HepG2 (cell line): ENCODE measurements around the gene THBS4. TPM values are rescaled to one million over a fixed set of nuclear protein-coding genes. Genes with fewer than 3 reads are reported as not detected.

Source experiments
- ATAC-seq: fragments of 200-7000 bp; cut with Tn5 transposase; 3 replicates; pipeline ENCODE4 v1.9.1; 2020; ENCODE audit warnings: mild to moderate bottlenecking, moderate library complexity
- BruUV-seq: library from RNA; stranded (reverse); fragments of 400-500 nt; replicated peaks from 2 replicates; lab custom pipeline; 2021; lab: Mats Ljungman, UMichigan
- CTCF ChIA-PET: fragments of 300-600 bp; formaldehyde crosslinking; extraction: SDS; loops from one replicate; lab custom pipeline; 2021; ENCODE audit warnings: low total read pairs, inconsistent platforms, low intra/inter-chr PET ratio; lab: Yijun Ruan, JAX
- POLR2A ChIA-PET: fragments of 350-600 bp; sonication (Branson Sonifier 250); formaldehyde crosslinking; loops from one replicate; lab custom pipeline; 2020; ENCODE audit warnings: antibody characterized with exemption, inconsistent platforms; lab: Yijun Ruan, JAX
- DNase-seq: peaks from one replicate; pipeline ENCODE4 v3.0.0-alpha.2; 2015; ENCODE audit warnings: low spot score
- FAIRE-seq: peaks from 3 replicates; lab custom pipeline; 2011; peaks lifted over from hg19 to GRCh38; lab: Jason Lieb, UNC
- H2AFZ ChIP-seq: one replicate; pipeline ENCODE4 v1.6.1; 2011; ENCODE audit warnings: low read length, inconsistent platforms
- H3K27ac ChIP-seq: fragments of 300-600 bp; 3 replicates; pipeline ENCODE4 v1.8.0; 2011; ENCODE audit warnings: mixed run types, mild to moderate bottlenecking, mixed read lengths, low read length, inconsistent platforms; ENCODE audit not compliant: insufficient read depth; ENCODE audit errors: extremely low read length
- H3K27me3 ChIP-seq, 2 experiments: fragments of 200-600 bp in 1 of 2; 2 replicates in 1 of 2; 3 replicates in 1 of 2; pipeline versions ENCODE4 v1.6.0 to v1.8.0; 2011; ENCODE audit warnings: low read length in 2 of 2, mild to moderate bottlenecking in 2 of 2, moderate library complexity in 2 of 2, inconsistent platforms in 1 of 2; ENCODE audit not compliant: insufficient read depth in 2 of 2, control insufficient read depth in 1 of 2
- H3K36me3 ChIP-seq, 2 experiments: fragments of 200-600 bp in 1 of 2; replicated peaks in 1 of 2; 2 replicates in 1 of 2; 3 replicates in 1 of 2; pipeline versions ENCODE4 v1.5.1 to v1.8.0; 2011; ENCODE audit warnings: low read length in 2 of 2, inconsistent platforms in 1 of 2; ENCODE audit not compliant: insufficient read depth in 2 of 2, control insufficient read depth in 1 of 2
- H3K4me1 ChIP-seq: 2 replicates; pipeline ENCODE4 v1.5.1; 2012; ENCODE audit warnings: low read length, inconsistent platforms; ENCODE audit not compliant: insufficient read depth
- H3K4me2 ChIP-seq: 2 replicates; pipeline ENCODE4 v1.6.0; 2011; ENCODE audit warnings: low read depth, low read length, inconsistent platforms
- H3K4me3 ChIP-seq, 3 experiments: fragments of 200-600 bp in 1 of 3; sonication (generic), shearing (Covaris generic) in 1 of 3; replicated peaks in 1 of 3; 2 replicates each; pipeline ENCODE4 v1.5.1; 2011 to 2016; ENCODE audit warnings: low read length in 3 of 3, inconsistent platforms in 2 of 3, low read depth in 2 of 3, mild to moderate bottlenecking in 2 of 3, control low read depth in 1 of 3, mixed read lengths in 1 of 3; ENCODE audit not compliant: insufficient read depth in 1 of 3
- H3K79me2 ChIP-seq: one replicate; pipeline ENCODE4 v1.6.1; 2011; ENCODE audit warnings: low read length, inconsistent platforms; ENCODE audit not compliant: insufficient read depth
- H3K9ac ChIP-seq: 2 replicates; pipeline ENCODE4 v1.6.0; 2011; ENCODE audit warnings: mild to moderate bottlenecking, low read depth, low read length, inconsistent platforms; ENCODE audit not compliant: insufficient read depth
- H3K9me3 ChIP-seq: 2 replicates; pipeline ENCODE4 v1.5.1; 2012; ENCODE audit warnings: mild to moderate bottlenecking, low read length
- H4K20me1 ChIP-seq: 2 replicates; pipeline ENCODE4 v1.6.0; 2011; ENCODE audit warnings: inconsistent platforms, mild to moderate bottlenecking, low read length, moderate library complexity; ENCODE audit not compliant: insufficient read depth
- ATAD3A ChIP-seq: sonication (generic); formaldehyde crosslinking; IDR thresholded peaks from 2 replicates; pipeline ENCODE4 v1.4.0; 2020; ENCODE audit warnings: missing genetic modification reagents
- CAMTA2 ChIP-seq: sonication (generic); formaldehyde crosslinking; IDR thresholded peaks from 2 replicates; pipeline ENCODE4 v1.4.0; 2020; ENCODE audit warnings: mild to moderate bottlenecking, missing genetic modification reagents, borderline replicate concordance
- HINFP ChIP-seq: sonication (generic); formaldehyde crosslinking; IDR thresholded peaks from 2 replicates; pipeline ENCODE4 v1.4.0; 2020; ENCODE audit warnings: low read depth, mild to moderate bottlenecking, missing genetic modification reagents
- HMG20A ChIP-seq: IDR thresholded peaks from 2 replicates; pipeline ENCODE4 v1.6.1; 2016; ENCODE audit warnings: borderline replicate concordance
- KAT2B ChIP-seq: fragments of 150-350 bp; IDR thresholded peaks from 2 replicates; pipeline ENCODE4 v1.6.1; 2014; ENCODE audit warnings: low read depth, low read length, borderline replicate concordance
- SAFB2 ChIP-seq: sonication (generic); formaldehyde crosslinking; IDR thresholded peaks from 2 replicates; pipeline ENCODE4 v1.5.1; 2020; ENCODE audit warnings: missing genetic modification reagents, low read depth, mild to moderate bottlenecking, borderline replicate concordance
- ZNF18 ChIP-seq: sonication (generic); formaldehyde crosslinking; IDR thresholded peaks from 2 replicates; pipeline ENCODE4 v1.8.0; 2022; ENCODE audit warnings: mild to moderate bottlenecking, missing genetic modification reagents; ENCODE audit not compliant: insufficient replicate concordance
- ZNF263 ChIP-seq: sonication (generic); formaldehyde crosslinking; IDR thresholded peaks from 2 replicates; pipeline ENCODE4 v1.4.0; 2020; ENCODE audit warnings: missing genetic modification reagents
- ZNF496 ChIP-seq: sonication (generic); formaldehyde crosslinking; IDR thresholded peaks from 2 replicates; pipeline ENCODE4 v1.8.1; 2023; ENCODE audit warnings: mild to moderate bottlenecking, moderate library complexity, missing genetic modification reagents; ENCODE audit not compliant: insufficient replicate concordance
- ZNF558 ChIP-seq: sonication (generic); formaldehyde crosslinking; IDR thresholded peaks from 2 replicates; pipeline ENCODE4 v1.9.0; 2022; ENCODE audit warnings: mild to moderate bottlenecking, missing genetic modification reagents, borderline replicate concordance
- ZNF83 ChIP-seq: sonication (generic); formaldehyde crosslinking; IDR thresholded peaks from 2 replicates; pipeline ENCODE4 v1.4.0; 2020; ENCODE audit warnings: missing genetic modification reagents, mild to moderate bottlenecking, borderline replicate concordance
- WGBS: methylation state at CpG from one replicate; pipeline ENCODE4 v1.1.6; 2017; ENCODE audit warnings: low lambda C conversion rate; 5-methylcytosine and 5-hydroxymethylcytosine counted together
- in situ Hi-C: cut with HindIII; loops from 2 replicates; pipeline ENCODE4 v1.10.0; 2017; ENCODE audit warnings: low pct_unique_long_range_greater_than_20kb; ENCODE audit not compliant: extremely low pct_ligation_motif_present
- intact Hi-C: fragments of 100-400 bp; cut with micrococcal nuclease; formaldehyde crosslinking; loops from one replicate; pipeline ENCODE4 v1.10.0; 2022; ENCODE audit not compliant: unreplicated experiment
- polyA plus RNA-seq, 8 experiments: library from polyadenylated mRNA; depleted of rRNA in 3 of 8; stranded (reverse) in 7 of 8; unstranded in 1 of 8; fragments of >200 nt; fragmentation: Illumina TruSeq in 4 of 8; extraction: Trizol in 4 of 8; gene quantifications; 2 replicates each; pipeline versions ENCODE4 v1.2.1 to v1.2.3, GENCODE V29; 2011 to 2016; ENCODE audit warnings: low read depth in 4 of 8, missing spikeins in 1 of 8, mixed read lengths in 1 of 8; ENCODE audit not compliant: insufficient read depth in 1 of 8
- total RNA-seq, 5 experiments: library from RNA; depleted of rRNA; stranded (reverse); fragments of >200 nt; fragmentation: Illumina TruSeq; extraction: Trizol; gene quantifications; 2 replicates each; pipeline ENCODE4 v1.2.3, GENCODE V29; 2016; ENCODE audit warnings: low read depth in 1 of 5

THBS4 gene
- total and polyA plus RNA-seq, 2 of the 13 experiments (the other 11 are each of a cell fraction or from before 2014, with no cell fraction given): 0.60 to 1.2 TPM

- ChIA-PET POLR2A (no interaction called here), CTCF (no interaction called here)
- Histone ChIP-seq H3K79me2 (no peaks in the 10 kb centered on the region), H3K36me3 (no peaks in the 10 kb centered on the region), H3K9me3 (0 out of 2 replicates have a peak, but pooled peaks cover 4% of the 10 kb centered on the region), H3K4me1 (peaks cover 16% of the 10 kb centered on the region), H3K4me2 (no peak overlapping the region), H2AFZ (no peak overlapping the region), H3K9ac (no peak overlapping the region), H3K27me3 (no peaks in the 10 kb centered on the region), H4K20me1 (no peaks in the 10 kb centered on the region), H3K27ac (no peak overlapping the region), H3K4me3 (no peak overlapping the region)
- intact Hi-C loops (no loop called here), in situ Hi-C loops (no loop called here)
- TF ChIP-seq HMG20A (CRISPR knock-in tag) (no peak), HINFP (CRISPR knock-in tag) (no peak), ZNF83 (CRISPR knock-in tag) (no peak), SAFB2 (CRISPR knock-in tag) (no peak), ZNF496 (CRISPR knock-in tag) (no peak), ZNF263 (CRISPR knock-in tag) (no peak), ZNF18 (no peak), ZNF558 (CRISPR knock-in tag) (no peak), CAMTA2 (CRISPR knock-in tag) (no peak), ATAD3A (CRISPR knock-in tag) (no peak), KAT2B (no peak)
- FAIRE-seq (no peak), DNase-seq (no peak), ATAC-seq (no peak)
- 92% methylated on average over 6 of the region's 9 CpGs for WGBS
- no TSS peak for BruUV-seq
These were observed 89.2 kb downstream of the THBS4 start for GRCh38 chr5:80124121-80124918.
